HG03108 (cell line): ENCODE data around the gene HRH3.

Experiments used
- ATAC-seq: cut with Tn5 transposase; IDR thresholded peaks from one replicate; pipeline ENCODE4 v1.9.1; 2021; ENCODE audit warnings: moderate library complexity; ENCODE audit not compliant: unreplicated experiment

The HRH3 gene

DNA sequence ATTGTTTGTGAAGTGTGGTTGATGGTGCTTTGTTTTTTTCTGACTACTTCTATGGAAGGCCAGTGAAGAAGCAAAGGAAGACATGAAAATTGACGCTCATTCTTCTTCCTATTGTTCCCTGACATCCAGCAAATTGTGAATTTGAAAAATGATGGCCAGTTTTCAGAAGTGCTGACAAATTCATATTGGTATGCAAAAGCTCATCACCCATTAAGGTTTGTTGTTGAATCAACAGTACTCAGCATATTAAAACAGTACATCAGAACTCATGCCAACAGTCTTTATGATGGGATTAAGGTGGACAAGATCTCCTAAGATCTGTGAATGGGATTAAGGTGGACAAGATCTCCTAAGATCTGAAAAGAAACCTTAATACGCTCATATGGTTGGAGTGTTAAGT lies 38.3 kb downstream of the HRH3 start:
- ATAC-seq: no peak

DNA sequence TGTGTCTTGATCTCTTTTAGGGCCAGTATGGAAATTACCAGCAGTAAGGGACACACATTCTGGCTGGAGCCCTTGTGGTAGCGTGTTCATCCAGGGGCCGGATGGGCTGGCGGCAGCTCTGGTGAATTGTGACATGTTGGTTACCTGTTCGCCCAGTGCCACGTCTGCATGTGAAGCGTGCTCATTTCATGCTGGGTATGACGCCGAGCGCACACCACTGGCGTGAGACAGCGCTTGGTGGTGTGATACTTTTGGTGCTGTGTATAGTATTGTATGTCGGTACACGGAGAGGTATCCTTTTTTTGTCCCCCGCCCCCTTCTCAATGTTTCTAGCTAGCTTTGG lies 40.9 kb downstream of the HRH3 start:
- ATAC-seq: no peak

DNA sequence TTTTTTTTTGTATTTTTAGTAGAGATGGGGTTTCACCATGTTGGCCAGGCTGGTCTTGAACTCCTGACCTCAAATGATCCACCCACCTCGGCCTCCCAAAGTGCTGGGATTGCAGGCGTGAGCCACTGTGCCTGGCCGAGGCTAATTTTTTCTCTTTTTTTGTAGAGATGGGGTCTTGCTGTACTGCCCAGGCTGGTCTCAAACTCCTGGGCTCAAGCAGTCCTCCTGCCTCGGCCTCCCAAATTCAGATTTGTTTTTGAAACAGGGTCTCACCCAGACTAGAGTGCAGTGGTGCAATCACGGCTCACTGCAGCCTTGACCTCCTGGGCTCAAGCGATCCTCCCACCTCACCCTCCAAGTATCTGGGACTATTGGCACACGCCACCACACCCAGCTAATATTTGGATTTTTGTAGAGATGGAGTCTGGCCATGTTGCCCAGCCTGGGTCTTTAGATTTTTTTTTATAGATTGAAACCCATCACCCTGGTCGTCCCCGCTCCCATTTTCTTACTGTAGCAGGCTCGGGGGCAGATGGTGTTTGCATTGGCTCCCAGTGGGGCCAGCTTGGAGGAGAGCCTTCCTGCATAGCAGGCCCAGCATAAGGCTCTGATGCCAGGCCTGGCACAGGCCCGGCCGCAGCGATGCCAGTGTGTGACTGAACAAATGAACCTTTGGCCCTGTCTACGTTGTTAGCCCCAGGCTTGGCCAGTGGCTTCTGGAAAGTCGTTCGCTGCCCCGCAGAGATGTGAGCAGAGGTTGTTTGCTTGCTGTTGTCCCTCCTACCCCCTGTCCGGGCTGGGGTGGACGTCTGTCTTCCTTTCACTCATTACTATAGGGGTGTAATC lies 41.5 kb downstream of the HRH3 start:
- no peak for ATAC-seq

DNA sequence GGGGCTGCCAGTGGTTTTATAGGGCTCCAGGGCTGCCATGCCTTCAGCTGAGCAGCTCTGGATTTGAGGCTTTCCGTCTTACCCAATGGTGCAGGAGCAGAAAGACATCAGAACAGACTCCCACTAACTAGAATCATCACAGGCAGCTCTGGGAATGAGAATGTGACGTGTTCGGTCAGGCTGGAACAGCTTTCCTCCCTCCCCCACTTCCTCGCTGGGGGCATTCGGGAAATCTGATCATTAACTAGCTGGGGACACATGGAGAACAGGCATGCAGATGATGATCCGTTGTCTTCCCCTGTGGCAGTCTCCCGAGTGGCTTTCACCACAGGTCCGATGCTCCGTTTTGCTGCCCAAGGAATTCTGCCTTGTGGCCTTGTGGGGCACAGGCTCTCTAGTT lies 42.8 kb downstream of the HRH3 start:
- ATAC-seq: no peak

DNA sequence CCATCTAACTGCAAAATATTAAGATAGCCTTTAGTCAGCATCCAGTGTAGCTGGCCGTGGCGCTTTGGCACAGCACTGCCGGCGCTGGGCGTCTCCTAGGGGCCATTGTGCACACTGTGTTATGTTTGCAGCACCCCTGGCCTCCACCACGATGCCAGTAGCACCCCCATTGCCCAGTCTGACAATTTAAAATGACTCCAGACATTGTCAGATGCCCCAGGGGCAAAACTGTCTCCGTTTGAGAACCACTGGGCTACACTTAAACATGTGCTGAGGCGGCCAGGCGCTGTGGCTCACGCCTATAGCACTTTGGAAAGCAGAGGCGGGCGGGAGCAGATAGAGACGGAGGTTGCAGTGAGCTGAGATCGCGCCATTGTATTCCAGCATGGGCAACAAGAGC lies 43.2 kb downstream of the HRH3 start:
- ATAC-seq: no peak

DNA sequence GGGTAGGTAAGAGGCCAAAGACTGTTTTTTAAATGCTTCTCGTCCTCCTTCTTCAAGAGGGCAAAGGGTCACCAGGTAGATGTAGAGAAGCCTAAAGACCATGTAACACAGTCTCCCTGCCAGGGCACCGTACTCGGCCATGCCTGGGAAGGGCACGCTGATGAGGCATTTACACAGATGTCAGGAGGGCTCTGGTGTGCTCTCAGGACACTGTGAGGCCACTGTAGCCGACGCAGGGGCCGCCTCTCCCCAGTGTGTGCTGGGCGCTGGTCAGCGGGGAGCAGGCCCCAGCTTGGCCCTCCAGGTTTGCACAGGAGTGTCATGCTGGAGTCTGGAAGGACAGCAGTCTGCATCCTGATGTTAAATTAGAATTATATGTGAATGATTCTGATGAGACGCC lies 44.4 kb downstream of the HRH3 start:
- no peak for ATAC-seq

DNA sequence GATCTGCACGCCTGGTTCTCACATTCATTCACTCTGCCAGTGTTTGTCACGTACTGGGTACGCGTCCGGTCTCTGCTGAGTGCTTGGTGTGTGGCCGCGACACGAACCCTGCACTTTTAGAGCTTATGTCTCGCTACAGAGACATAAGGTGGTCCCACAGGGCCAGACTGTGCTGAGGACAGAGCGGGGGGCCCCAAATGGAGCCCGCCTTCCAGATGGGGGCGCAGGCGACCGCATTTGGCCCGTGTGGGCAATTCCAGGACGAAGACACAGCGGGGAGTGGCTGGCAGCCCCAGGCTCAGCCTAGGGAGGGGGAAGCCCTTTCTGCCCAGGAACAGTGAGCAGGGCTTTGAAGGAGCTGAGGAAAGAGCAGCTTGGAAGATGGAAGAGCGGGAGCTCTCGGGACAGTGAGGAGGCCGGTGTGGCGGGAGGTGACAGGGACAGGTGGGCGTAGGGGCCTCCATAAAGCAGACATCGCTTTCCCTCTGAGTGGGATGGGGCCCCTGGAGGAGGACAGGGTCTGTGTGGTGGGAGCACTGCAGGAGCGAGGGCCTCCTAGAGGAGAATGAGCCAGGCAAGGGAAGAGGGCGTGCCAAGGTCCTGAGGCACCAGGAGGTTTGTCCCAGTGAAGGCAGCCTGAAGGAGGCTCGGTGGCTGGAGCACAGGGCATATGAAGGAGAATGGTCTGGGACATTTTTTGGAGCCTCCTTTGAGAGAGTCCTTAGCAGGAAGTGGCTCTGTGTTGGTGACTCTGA lies 45.0 kb downstream of the HRH3 start:
- ATAC-seq: no peak

DNA sequence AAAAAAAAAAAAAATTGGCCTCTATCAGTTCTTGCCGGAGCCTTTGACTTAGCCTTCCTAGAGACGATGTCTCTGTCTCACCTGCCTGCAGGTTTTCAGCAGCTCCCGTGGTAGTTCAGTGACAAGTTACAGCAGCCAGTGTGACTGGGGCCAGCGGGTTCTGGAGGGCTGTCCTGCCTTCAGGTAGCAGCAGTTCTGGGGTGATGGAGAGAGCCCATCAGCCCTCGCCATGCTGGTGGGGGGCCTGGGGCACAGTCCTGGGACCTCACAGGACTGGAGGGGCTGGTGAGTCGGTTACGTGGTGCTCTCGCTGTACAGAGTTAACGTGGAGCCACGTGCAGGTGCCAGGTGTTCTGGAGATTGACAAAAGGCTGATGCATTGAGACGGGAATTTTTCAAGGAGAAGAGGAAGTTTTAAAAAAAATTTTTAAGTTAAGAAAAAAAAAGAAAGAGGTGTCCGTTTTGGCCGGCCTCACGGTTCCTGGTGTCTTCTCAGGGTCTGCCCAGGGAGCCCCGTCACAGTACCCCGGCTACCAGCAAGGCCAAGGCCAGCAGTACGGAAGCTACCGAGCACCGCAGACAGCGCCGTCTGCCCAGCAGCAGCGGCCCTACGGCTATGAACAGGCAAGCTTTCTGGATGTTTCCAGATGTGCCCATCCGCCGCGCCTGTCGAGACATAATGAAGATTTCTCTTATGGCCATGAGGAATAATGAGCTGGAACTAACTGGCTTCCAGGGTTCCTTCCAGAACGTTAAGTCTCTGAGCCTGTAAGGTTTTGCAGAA lies 45.9 kb downstream of the HRH3 start:
- ATAC-seq: no peak

DNA sequence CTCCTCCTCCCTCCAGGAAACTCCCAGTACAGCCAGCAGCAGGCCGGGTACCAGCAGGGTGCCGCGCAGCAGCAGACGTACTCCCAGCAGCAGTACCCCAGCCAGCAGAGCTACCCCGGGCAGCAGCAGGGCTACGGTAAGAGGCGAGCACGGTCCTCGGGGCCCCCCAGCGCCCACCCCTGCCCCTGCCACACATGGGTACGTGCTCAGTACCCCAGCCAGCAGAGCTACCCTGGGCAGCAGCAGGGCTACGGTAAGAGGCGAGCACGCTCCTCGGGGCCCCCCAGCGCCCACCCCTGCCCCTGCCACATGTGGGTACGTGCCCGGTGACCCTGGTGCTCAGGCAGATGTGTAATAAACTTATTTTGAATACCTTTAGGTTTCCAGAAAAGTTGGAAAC lies 47.4 kb downstream of the HRH3 start:
- no peak for ATAC-seq

DNA sequence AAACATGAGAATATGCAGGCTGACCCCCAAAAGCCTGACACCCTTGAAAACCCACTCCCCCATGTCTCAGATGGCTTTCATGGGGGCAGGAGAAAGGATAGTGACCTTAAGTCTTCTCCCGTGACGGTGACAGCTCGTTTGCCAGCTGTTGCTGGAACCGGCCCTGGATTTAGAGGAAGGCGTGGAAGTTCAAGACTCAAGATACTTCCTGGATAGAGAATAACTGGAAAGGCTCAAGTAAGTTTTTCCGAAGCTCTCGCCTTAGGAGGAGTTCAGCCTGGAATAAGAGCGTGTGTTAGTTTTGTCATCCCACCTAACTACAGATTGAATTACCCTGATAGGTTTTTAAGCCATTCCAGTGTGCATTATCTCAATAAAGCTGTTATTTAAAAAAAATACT lies 48.8 kb downstream of the HRH3 start:
- no peak for ATAC-seq

DNA sequence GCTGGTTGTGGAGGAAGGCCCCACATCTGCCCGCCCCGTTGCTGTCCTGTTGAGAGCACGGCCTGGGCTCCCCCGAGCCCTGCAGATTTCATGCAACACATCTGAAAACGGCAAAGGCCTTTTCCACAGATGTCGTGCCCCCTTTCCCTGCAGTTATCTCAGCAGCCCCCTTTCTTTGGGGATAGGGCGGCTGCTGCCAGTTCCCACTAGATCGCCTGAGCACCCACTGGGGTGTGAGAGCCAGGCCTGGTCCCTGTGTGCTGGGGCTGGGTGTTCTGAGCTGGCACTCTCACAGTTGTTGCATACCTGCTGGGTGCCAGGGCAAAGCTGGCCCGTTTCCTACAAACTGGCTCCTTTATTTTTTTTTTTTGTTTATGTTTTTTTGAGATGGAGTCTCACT lies 49.5 kb downstream of the HRH3 start:
- no peak for ATAC-seq

DNA sequence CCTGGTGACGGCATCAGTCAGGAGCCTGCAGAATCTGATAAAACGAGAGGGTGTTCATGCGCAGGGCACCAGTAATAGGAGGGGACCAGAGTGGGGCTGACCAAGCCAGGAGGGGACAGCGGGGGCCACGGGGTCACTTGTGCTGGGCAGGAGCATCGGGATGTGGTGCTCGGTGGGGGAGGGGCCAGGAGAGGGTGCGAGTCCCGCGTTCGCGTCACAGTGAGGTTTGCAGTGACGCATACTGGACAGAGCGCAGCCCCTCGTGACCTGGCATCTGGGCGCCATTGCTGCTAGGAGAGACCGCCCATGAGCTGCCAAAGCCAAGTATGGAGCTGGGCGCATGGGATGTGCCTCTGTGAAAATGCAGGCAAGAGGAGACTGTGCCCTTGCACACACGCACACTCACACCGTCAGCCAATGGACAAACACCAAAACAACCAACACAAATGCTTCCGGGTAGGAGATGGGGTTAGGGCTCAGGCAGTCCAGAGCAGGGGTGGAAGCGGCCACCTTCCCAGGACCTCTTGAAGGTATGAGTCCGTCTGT lies 51.1 kb downstream of the HRH3 start:
- ATAC-seq: no peak

DNA sequence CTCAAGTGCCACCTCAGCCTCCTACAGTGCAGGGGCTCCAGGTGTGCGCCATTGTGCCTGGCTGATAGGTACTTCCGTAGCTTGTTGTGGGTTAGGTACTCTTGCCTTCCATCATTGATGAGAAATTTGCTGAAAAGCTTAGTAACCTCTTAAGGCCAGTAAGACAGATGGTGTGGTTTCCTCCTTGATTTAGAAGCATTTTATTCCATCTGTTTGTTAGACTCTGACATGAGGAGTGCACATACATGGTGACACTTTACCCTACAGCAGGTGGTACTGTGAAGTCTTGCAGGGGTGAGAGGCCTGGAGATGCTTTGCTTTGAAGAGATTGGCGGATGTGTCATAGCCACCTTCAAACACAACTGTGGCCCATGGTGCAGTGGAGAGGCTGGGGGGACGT lies 52.0 kb downstream of the HRH3 start:
- no peak for ATAC-seq

DNA sequence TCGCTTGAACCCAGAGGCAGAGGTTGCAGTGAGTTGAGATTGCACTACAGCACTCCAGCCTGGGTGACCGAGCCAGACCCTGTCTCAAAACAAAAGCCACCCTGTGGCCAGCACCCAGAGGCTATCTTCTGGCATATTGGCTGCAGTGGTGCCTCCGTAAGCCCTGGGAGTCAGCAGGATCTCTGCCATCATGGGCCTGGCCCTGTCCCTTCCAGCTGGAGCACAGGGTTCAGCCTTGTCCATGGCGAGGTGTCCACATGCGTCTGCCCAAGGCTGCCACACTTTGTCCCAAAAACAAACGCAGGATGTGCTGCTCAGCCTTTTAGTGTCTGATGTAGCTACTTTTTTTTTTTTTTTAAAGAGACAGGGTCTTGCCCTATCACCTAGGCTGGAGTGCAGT lies 52.6 kb downstream of the HRH3 start:
- ATAC-seq: no peak

DNA sequence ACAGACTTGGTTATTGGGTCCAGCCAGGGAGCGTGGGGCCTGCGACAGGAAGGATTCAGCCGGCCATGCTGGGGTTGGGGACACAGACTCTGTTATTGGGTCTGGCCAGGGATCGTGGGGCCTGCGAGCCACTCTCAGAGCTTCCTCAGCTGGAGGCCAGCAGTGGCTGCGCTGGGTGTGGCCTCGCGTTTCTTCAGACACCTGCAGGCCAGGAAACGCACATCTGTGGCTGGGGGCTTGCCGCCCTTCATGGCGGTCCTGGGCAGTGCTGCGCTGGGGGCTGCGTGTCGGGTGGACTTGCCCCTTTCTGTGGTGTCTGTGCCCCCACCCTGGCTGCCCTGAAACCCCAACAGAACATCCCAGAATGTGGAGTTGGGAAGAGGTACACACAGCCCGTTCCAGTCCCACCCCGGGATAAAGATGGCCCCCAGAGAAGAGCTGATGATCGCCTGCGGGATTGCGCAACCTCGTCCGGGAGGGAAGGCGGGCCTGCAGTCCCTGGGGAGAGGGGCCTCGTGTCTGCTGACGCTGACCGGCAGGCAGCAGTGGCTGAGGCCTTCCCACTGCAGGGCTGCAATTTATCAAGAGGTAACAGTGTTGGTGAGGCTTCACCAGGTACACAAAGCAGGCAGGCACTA lies 54.2 kb downstream of the HRH3 start:
- no peak for ATAC-seq
